Measurements from ENCODE around the gene CDKAL1.

Gene CDKAL1

DNA sequence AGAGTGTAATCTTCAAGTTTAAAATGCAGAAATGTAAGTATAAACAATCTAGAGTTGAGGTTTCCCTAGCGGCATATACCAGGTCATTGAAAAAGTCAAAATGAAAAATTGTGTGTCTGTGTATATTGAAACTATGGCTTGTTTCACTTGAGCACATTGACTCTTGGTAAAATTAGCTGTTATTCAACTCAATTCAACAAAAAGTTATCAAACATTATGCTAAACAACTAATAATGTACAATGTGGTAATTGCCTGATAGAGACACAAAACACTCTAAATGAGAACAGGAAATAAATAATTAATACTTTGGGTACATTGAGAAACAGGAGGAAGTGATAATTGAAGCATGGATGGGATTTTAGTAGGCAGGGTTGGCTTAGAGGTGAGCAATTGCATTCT is 444.8 kb downstream of the CDKAL1 start:
- Histone ChIP-seq H3K9me3 (ENCODE audit: control insufficient read depth, low read length) (peaks cover 2% of the 10 kb centered on the region), H3K4me1 (ENCODE audit: control insufficient read depth, insufficient read depth, low read length, poor library complexity, severe bottlenecking) (no peaks in the 10 kb centered on the region), H3K4me3 (ENCODE audit: extremely low read depth, insufficient read depth, low read length, poor library complexity, severe bottlenecking) (no peak overlapping the region), H3K27ac (ENCODE audit: low read depth, low read length, severe bottlenecking) (no peak overlapping the region), H3K36me3 (ENCODE audit: control insufficient read depth, insufficient read depth, low read length) (no peaks in the 10 kb centered on the region)
- 88 to 100% methylated on average over 1 of the region's 1 CpG for WGBS, 2 experiments (ENCODE audit: insufficient coverage in 2 of 2)

DNA sequence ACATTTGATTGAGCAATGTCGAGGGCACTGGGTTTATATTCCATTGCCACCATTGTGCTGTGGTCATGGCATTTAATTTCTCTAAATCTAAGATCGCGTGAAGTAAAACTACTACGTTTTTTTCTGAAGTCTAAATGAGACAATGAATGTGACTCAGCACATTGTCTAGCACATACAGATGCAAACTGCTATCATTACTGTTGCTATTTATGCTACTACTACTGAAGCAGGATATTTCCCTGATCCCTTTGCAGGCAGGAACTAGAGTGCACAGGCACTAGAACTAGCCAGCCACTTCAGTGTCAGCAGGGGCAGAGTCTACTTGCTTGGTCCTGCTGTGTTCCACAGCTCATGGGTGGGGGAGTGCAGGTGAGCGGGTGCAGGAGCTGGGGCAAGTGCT is 449.7 kb downstream of the CDKAL1 start:
- WGBS, 2 experiments (ENCODE audit: insufficient coverage in 2 of 2), result 92 to 95% methylated on average over 5 of the region's 5 CpGs
- Histone ChIP-seq H3K4me1 (ENCODE audit: control insufficient read depth, insufficient read depth, low read length, poor library complexity, severe bottlenecking) (no peaks in the 10 kb centered on the region), H3K9me3 (ENCODE audit: control insufficient read depth, low read length) (peaks cover 10% of the 10 kb centered on the region), H3K4me3 (ENCODE audit: extremely low read depth, insufficient read depth, low read length, poor library complexity, severe bottlenecking) (no peak overlapping the region), H3K27ac (ENCODE audit: low read depth, low read length, severe bottlenecking) (no peak overlapping the region), H3K36me3 (ENCODE audit: control insufficient read depth, insufficient read depth, low read length) (no peaks in the 10 kb centered on the region)

GRCh38 chr6:20985821-20986220 is 451.6 kb downstream of the CDKAL1 start:
- Histone ChIP-seq H3K4me3 (ENCODE audit: extremely low read depth, insufficient read depth, low read length, poor library complexity, severe bottlenecking) (no peak overlapping the region), H3K9me3 (ENCODE audit: control insufficient read depth, low read length) (peaks cover 10% of the 10 kb centered on the region), H3K36me3 (ENCODE audit: control insufficient read depth, insufficient read depth, low read length) (no peaks in the 10 kb centered on the region), H3K27ac (ENCODE audit: low read depth, low read length, severe bottlenecking) (no peak overlapping the region), H3K4me1 (ENCODE audit: control insufficient read depth, insufficient read depth, low read length, poor library complexity, severe bottlenecking) (no peaks in the 10 kb centered on the region)
- WGBS, 2 experiments (ENCODE audit: insufficient coverage in 2 of 2), result no CpG with 5 or more reads among the region's 1 CpG

- WGBS, 2 experiments (ENCODE audit: insufficient coverage in 2 of 2), result 100% methylated on average over 1 of the region's 2 CpGs; no CpG with 5 or more reads in 1 of the 2 experiments
- H3K27ac ChIP-seq (ENCODE audit: low read depth, low read length, severe bottlenecking), result no peak overlapping the region
- H3K4me3 ChIP-seq (ENCODE audit: extremely low read depth, insufficient read depth, low read length, poor library complexity, severe bottlenecking), result no peak overlapping the region
- H3K36me3 ChIP-seq (ENCODE audit: control insufficient read depth, insufficient read depth, low read length), result no peaks in the 10 kb centered on the region
- H3K9me3 ChIP-seq (ENCODE audit: control insufficient read depth, low read length), result peaks cover 12% of the 10 kb centered on the region
- no peaks in the 10 kb centered on the region for H3K4me1 ChIP-seq (ENCODE audit: control insufficient read depth, insufficient read depth, low read length, poor library complexity, severe bottlenecking)
Observed at GRCh38 chr6:20991910-20992309, 457.7 kb downstream of the CDKAL1 start.

DNA sequence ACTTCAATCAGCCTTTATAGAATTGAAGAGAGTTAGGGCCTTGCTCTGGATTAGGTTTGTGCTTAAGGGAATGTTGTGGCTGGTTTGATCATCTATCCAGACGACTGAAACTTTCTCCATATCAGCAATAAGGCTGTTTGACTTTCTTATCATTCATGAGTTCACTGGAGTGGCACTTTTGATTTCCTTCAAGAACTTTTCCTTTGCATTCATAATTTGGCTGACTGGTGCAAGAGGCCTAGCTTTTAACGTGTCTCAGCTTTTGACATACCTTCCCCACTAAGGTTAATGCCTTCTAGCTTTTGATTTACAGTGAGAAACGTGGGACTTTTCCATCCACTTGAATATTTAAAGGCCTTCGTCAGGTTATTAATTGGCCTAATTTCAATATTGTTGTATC is 461.8 kb downstream of the CDKAL1 start:
- 92 to 100% methylated on average over 1 to 2 of the region's 4 CpGs for WGBS, 2 experiments (ENCODE audit: insufficient coverage in 2 of 2)
- Histone ChIP-seq H3K36me3 (ENCODE audit: control insufficient read depth, insufficient read depth, low read length) (no peaks in the 10 kb centered on the region), H3K27ac (ENCODE audit: low read depth, low read length, severe bottlenecking) (no peak overlapping the region), H3K9me3 (ENCODE audit: control insufficient read depth, low read length) (peaks cover 12% of the 10 kb centered on the region), H3K4me3 (ENCODE audit: extremely low read depth, insufficient read depth, low read length, poor library complexity, severe bottlenecking) (no peak overlapping the region), H3K4me1 (ENCODE audit: control insufficient read depth, insufficient read depth, low read length, poor library complexity, severe bottlenecking) (peaks cover 8% of the 10 kb centered on the region)

- H3K9me3 ChIP-seq (ENCODE audit: control insufficient read depth, low read length), result peaks cover 12% of the 10 kb centered on the region
- WGBS, 2 experiments (ENCODE audit: insufficient coverage in 2 of 2), result 33% methylated on average over 1 of the region's 3 CpGs; no CpG with 5 or more reads in 1 of the 2 experiments
Observed at GRCh38 chr6:20997143-20997769, 463.0 kb downstream of the CDKAL1 start.

GRCh38 chr6:20997770-20998147 is 463.5 kb downstream of the CDKAL1 start:
- peaks cover 12% of the 10 kb centered on the region for H3K9me3 ChIP-seq (ENCODE audit: control insufficient read depth, low read length)
- H3K4me3 ChIP-seq (ENCODE audit: extremely low read depth, insufficient read depth, low read length, poor library complexity, severe bottlenecking), result no peak overlapping the region
- WGBS, 2 experiments (ENCODE audit: insufficient coverage in 2 of 2), result 100% methylated on average over 2 of the region's 3 CpGs
- H3K27ac ChIP-seq (ENCODE audit: low read depth, low read length, severe bottlenecking), result no peak overlapping the region
- H3K4me1 ChIP-seq (ENCODE audit: control insufficient read depth, insufficient read depth, low read length, poor library complexity, severe bottlenecking), result peaks cover 9% of the 10 kb centered on the region
- no peaks in the 10 kb centered on the region for H3K36me3 ChIP-seq (ENCODE audit: control insufficient read depth, insufficient read depth, low read length)

More at GRCh38 chr6:20997143-20997769, 463.0 kb downstream of the CDKAL1 start:
- no peak overlapping the region for H3K27ac ChIP-seq (ENCODE audit: low read depth, low read length, severe bottlenecking)
- H3K4me1 ChIP-seq (ENCODE audit: control insufficient read depth, insufficient read depth, low read length, poor library complexity, severe bottlenecking), result peaks cover 9% of the 10 kb centered on the region
- no peak overlapping the region for H3K4me3 ChIP-seq (ENCODE audit: extremely low read depth, insufficient read depth, low read length, poor library complexity, severe bottlenecking)
- no peaks in the 10 kb centered on the region for H3K36me3 ChIP-seq (ENCODE audit: control insufficient read depth, insufficient read depth, low read length)

DNA sequence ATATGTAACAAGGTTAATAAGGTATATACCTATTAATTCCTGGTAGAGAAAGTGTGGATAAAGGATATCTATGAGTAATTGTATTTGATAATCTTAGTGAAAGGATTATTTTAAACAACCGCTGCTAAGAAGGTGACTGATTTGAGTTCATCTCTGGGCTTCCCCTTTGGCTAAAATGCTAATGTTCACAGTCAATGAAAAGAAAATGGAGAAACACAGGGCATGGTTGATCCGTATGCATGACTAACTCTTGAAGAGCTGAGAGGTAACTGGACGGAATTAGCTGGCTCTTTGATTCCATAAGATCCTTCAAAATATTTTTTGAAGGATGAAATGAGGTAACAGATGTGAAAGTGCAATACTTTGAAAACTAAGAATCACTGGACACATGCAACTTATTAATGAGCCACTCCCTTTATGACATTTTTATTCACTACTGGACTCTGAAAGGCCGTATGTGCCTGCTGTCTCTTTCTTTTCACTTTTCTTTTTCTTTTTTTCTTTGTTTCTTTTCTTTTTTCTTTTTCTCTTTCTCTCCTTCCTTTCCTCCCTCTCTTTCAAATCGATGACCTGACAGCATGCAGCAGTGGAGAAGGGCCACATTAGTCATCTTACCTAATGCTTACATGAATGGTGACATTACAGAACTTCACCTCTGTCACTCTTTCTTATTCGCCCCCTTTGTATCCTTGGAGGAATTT is 464.6 kb downstream of the CDKAL1 start:
- no peak overlapping the region for H3K27ac ChIP-seq (ENCODE audit: low read depth, low read length, severe bottlenecking)
- WGBS, 2 experiments (ENCODE audit: insufficient coverage in 2 of 2), result 89 to 92% methylated on average over 3 to 4 of the region's 6 CpGs
- H3K4me3 ChIP-seq (ENCODE audit: extremely low read depth, insufficient read depth, low read length, poor library complexity, severe bottlenecking), result no peak overlapping the region
- H3K9me3 ChIP-seq (ENCODE audit: control insufficient read depth, low read length), result peaks cover 12% of the 10 kb centered on the region
- H3K4me1 ChIP-seq (ENCODE audit: control insufficient read depth, insufficient read depth, low read length, poor library complexity, severe bottlenecking), result peaks cover 13% of the 10 kb centered on the region
- H3K36me3 ChIP-seq (ENCODE audit: control insufficient read depth, insufficient read depth, low read length), result no peaks in the 10 kb centered on the region

- Histone ChIP-seq H3K27ac (ENCODE audit: low read depth, low read length, severe bottlenecking) (no peak overlapping the region), H3K9me3 (ENCODE audit: control insufficient read depth, low read length) (peaks cover 5% of the 10 kb centered on the region), H3K4me1 (ENCODE audit: control insufficient read depth, insufficient read depth, low read length, poor library complexity, severe bottlenecking) (peaks cover 18% of the 10 kb centered on the region), H3K4me3 (ENCODE audit: extremely low read depth, insufficient read depth, low read length, poor library complexity, severe bottlenecking) (no peak overlapping the region), H3K36me3 (ENCODE audit: control insufficient read depth, insufficient read depth, low read length) (no peaks in the 10 kb centered on the region)
- WGBS, 2 experiments (ENCODE audit: insufficient coverage in 2 of 2), result no CpG with 5 or more reads among the region's 2 CpGs
Observed at GRCh38 chr6:21000331-21000801, 466.1 kb downstream of the CDKAL1 start.

- Histone ChIP-seq H3K4me3 (ENCODE audit: extremely low read depth, insufficient read depth, low read length, poor library complexity, severe bottlenecking) (no peak overlapping the region), H3K27ac (ENCODE audit: low read depth, low read length, severe bottlenecking) (no peak overlapping the region), H3K4me1 (ENCODE audit: control insufficient read depth, insufficient read depth, low read length, poor library complexity, severe bottlenecking) (peaks cover 21% of the 10 kb centered on the region), H3K36me3 (ENCODE audit: control insufficient read depth, insufficient read depth, low read length) (no peaks in the 10 kb centered on the region), H3K9me3 (ENCODE audit: control insufficient read depth, low read length) (no peaks in the 10 kb centered on the region)
- WGBS, 2 experiments (ENCODE audit: insufficient coverage in 2 of 2), result 90% methylated on average over 2 of the region's 3 CpGs
Observed at GRCh38 chr6:21001736-21002135, 467.5 kb downstream of the CDKAL1 start.
